Body of pancreas (tissue), 4 donors: ENCODE results near the gene NCOA3. TPM values are rescaled to one million over a fixed set of nuclear protein-coding genes. Genes with fewer than 3 reads are reported as not detected.

ENCODE experiments used
- ATAC-seq: fragments of 150-250 bp; one replicate; pipeline ENCODE4 v1.9.1; 2016
- DNase-seq, 4 donors: peaks; one replicate each; pipeline ENCODE4 v3.0.0-alpha.2; 2019
- H3K27ac ChIP-seq, 4 donors: fragments of 200-600 bp; sonication (generic); 1 replicate in 3 of 4; 2 replicates in 1 of 4; pipeline versions ENCODE4 v1.5.1 to v1.6.1; 2016 to 2019; ENCODE audit warnings: mild to moderate bottlenecking in 1 of 4, mixed read lengths in 1 of 4, moderate library complexity in 1 of 4
- H3K27me3 ChIP-seq, 2 donors: fragments of 200-600 bp; sonication (generic); one replicate each; pipeline ENCODE4 v1.6.0; 2016; ENCODE audit warnings: mild to moderate bottlenecking in 1 of 2
- H3K36me3 ChIP-seq, 2 donors: fragments of 200-600 bp; sonication (generic); replicated peaks in 1 of 2; 2 replicates each; pipeline ENCODE4 v1.5.1; 2016; ENCODE audit warnings: low read depth in 2 of 2; ENCODE audit not compliant: insufficient read depth in 1 of 2
- H3K4me1 ChIP-seq: fragments of 200-600 bp; sonication (generic); one replicate; pipeline ENCODE4 v1.6.0; 2016
- H3K4me3 ChIP-seq, 2 donors: fragments of 200-600 bp; sonication (generic); 1 replicate in 1 of 2; 2 replicates in 1 of 2; pipeline ENCODE4 v1.5.1; 2016 to 2019
- H3K9me3 ChIP-seq, 3 donors: fragments of 200-600 bp; sonication (generic); 1 replicate in 2 of 3; 2 replicates in 1 of 3; pipeline ENCODE4 v1.5.1; 2016
- CTCF ChIP-seq, 7 experiments: fragments of 450-650 bp in 4 of 7; fragments of 200-600 bp in 3 of 7; sonication (generic) in 3 of 7; IDR thresholded peaks; one replicate each; pipeline ENCODE4 v1.5.1; 2016 to 2019; ENCODE audit warnings: antibody characterized with exemption in 7 of 7
- POLR2A ChIP-seq, 3 donors: fragments of 450-650 bp; IDR thresholded peaks; one replicate each; pipeline ENCODE4 v1.6.1; 2016; ENCODE audit warnings: antibody characterized with exemption in 3 of 3, mild to moderate bottlenecking in 2 of 3
- WGBS, 2 donors: methylation state at CpG; one replicate each; pipeline ENCODE4 v1.1.5; 2017; 5-methylcytosine and 5-hydroxymethylcytosine counted together
- intact Hi-C: fragments of 100-400 bp; cut with DNase I; formaldehyde crosslinking; loops from one replicate; pipeline ENCODE4 v1.15.1; 2023
- total RNA-seq, 2 donors: library from RNA; depleted of rRNA; stranded (reverse); fragments of >200 nt; gene quantifications; one replicate each; pipeline ENCODE4 v1.1.0, GENCODE V29; 2016

Gene NCOA3
- total RNA-seq, 2 donors from 2014 or later: 14.8 to 17.1 TPM

- Histone ChIP-seq H3K4me1 (no peaks in the 10 kb centered on the region), H3K27me3 (no peaks in the 10 kb centered on the region), H3K9me3 (no peaks in the 10 kb centered on the region), H3K4me3 (no peak overlapping the region), H3K27ac (no peak overlapping the region), H3K36me3 (no peaks in the 10 kb centered on the region)
- WGBS, 2 donors: 80 to 88% methylated on average over 4 of the region's 4 CpGs
- no peak for ATAC-seq
- intact Hi-C loops: no loop called here
- no peak for DNase-seq
- TF ChIP-seq CTCF (IDR thresholded peaks at IDR 0.05) (no peak), POLR2A (IDR thresholded peaks at IDR 0.05) (no peak)
These were observed 26.2 kb upstream of the NCOA3 start for GRCh38 chr20:47475419-47476044.

- no peak overlapping the region for H3K27ac ChIP-seq
- ATAC-seq: no peak
- intact Hi-C loops: no loop called here
- 96% methylated on average over 2 of the region's 2 CpGs for WGBS, 2 donors
- no peaks in the 10 kb centered on the region for H3K9me3 ChIP-seq
- no peak for DNase-seq
- TF ChIP-seq CTCF (IDR thresholded peaks at IDR 0.05) (no peak), POLR2A (IDR thresholded peaks at IDR 0.05) (no peak)
- H3K36me3 ChIP-seq: no peaks in the 10 kb centered on the region
- H3K4me3 ChIP-seq: no peak overlapping the region
- no peaks in the 10 kb centered on the region for H3K4me1 ChIP-seq
- H3K27me3 ChIP-seq: no peaks in the 10 kb centered on the region
These were observed 25.2 kb upstream of the NCOA3 start for GRCh38 chr20:47476452-47476851.

GRCh38 chr20:47479093-47479492 lies 22.6 kb upstream of the NCOA3 start:
- ATAC-seq: no peak
- no peaks in the 10 kb centered on the region for H3K27me3 ChIP-seq
- no peak overlapping the region for H3K4me3 ChIP-seq
- WGBS, 2 donors: 92% methylated on average over 4 of the region's 4 CpGs
- H3K36me3 ChIP-seq: no peaks in the 10 kb centered on the region
- TF ChIP-seq POLR2A (IDR thresholded peaks at IDR 0.05): no peak
- no peak for TF ChIP-seq CTCF (IDR thresholded peaks at IDR 0.05)
- no peak for DNase-seq
- H3K4me1 ChIP-seq: no peaks in the 10 kb centered on the region
- H3K27ac ChIP-seq: no peak overlapping the region
- intact Hi-C loops: no loop called here
- no peaks in the 10 kb centered on the region for H3K9me3 ChIP-seq

GRCh38 chr20:47479506-47479905 lies 22.2 kb upstream of the NCOA3 start:
- no peaks in the 10 kb centered on the region for H3K9me3 ChIP-seq
- DNase-seq: no peak

More at GRCh38 chr20:47479506-47479905, 22.2 kb upstream of the NCOA3 start:
- Histone ChIP-seq H3K27ac (no peak overlapping the region), H3K4me1 (no peaks in the 10 kb centered on the region), H3K36me3 (no peaks in the 10 kb centered on the region), H3K4me3 (no peak overlapping the region), H3K27me3 (no peaks in the 10 kb centered on the region)
- TF ChIP-seq POLR2A (IDR thresholded peaks at IDR 0.05): no peak
- no peak for TF ChIP-seq CTCF (IDR thresholded peaks at IDR 0.05)
- ATAC-seq: no peak
- intact Hi-C loops: no loop called here
